GM10248 (cell line): ENCODE results near the gene XRCC5.

Experiments used
- CTCF ChIA-PET: fragments of 300-600 bp; sonication (Branson Sonifier 250); formaldehyde crosslinking; extraction: SDS; loops from one replicate; lab custom pipeline; 2021; ENCODE audit warnings: antibody characterized with exemption; lab: Yijun Ruan, JAX
- POLR2A ChIA-PET: fragments of 350-650 bp; sonication (Branson Sonifier 250); formaldehyde crosslinking; extraction: SDS; loops from one replicate; lab custom pipeline; 2020; ENCODE audit warnings: antibody characterized with exemption; lab: Yijun Ruan, JAX
- DNase-seq: peaks from one replicate; pipeline ENCODE4 v3.0.0; 2012; ENCODE audit errors: extremely low spot score
- TF ChIP-seq, protein P1 (sequence below): IDR thresholded peaks from 2 replicates; pipeline ENCODE4 v1.5.1; 2012; ENCODE audit warnings: mild to moderate bottlenecking, low read depth; ENCODE audit errors: extremely low read depth, missing control alignments, control extremely low read depth

XRCC5 gene

DNA sequence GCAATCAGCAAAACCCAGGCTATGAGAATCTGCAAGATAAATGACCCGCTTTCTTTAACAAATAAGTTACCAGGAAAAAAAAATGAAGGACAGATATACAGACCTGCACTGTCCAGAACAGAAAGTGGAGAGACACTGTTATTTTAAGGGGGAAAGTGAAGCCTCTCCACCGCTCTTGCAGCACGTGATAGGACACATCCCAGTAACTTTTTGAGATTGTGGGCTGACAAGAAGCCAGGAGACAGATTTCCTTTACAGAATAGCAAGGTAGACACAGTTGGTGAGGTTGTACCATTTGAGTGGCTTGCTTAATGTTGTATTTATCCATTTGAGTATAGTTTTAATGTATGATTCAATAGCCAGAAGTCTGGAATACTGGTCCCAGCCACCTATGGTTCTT, 14.4 kb upstream of the XRCC5 start:
- no peak for DNase-seq
- ChIA-PET POLR2A (no interaction called here), CTCF (interaction anchor here (1.2 to 3.7 kb wide), 7 partner anchors 10 to 71 kb away, joined by 4 to 17 read pairs (median 5); partner anchors contain the start of genes PECR, TMEM169 and XRCC5)
- TF ChIP-seq, protein P1, sequence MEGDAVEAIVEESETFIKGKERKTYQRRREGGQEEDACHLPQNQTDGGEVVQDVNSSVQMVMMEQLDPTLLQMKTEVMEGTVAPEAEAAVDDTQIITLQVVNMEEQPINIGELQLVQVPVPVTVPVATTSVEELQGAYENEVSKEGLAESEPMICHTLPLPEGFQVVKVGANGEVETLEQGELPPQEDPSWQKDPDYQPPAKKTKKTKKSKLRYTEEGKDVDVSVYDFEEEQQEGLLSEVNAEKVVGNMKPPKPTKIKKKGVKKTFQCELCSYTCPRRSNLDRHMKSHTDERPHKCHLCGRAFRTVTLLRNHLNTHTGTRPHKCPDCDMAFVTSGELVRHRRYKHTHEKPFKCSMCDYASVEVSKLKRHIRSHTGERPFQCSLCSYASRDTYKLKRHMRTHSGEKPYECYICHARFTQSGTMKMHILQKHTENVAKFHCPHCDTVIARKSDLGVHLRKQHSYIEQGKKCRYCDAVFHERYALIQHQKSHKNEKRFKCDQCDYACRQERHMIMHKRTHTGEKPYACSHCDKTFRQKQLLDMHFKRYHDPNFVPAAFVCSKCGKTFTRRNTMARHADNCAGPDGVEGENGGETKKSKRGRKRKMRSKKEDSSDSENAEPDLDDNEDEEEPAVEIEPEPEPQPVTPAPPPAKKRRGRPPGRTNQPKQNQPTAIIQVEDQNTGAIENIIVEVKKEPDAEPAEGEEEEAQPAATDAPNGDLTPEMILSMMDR: no peak

DNA sequence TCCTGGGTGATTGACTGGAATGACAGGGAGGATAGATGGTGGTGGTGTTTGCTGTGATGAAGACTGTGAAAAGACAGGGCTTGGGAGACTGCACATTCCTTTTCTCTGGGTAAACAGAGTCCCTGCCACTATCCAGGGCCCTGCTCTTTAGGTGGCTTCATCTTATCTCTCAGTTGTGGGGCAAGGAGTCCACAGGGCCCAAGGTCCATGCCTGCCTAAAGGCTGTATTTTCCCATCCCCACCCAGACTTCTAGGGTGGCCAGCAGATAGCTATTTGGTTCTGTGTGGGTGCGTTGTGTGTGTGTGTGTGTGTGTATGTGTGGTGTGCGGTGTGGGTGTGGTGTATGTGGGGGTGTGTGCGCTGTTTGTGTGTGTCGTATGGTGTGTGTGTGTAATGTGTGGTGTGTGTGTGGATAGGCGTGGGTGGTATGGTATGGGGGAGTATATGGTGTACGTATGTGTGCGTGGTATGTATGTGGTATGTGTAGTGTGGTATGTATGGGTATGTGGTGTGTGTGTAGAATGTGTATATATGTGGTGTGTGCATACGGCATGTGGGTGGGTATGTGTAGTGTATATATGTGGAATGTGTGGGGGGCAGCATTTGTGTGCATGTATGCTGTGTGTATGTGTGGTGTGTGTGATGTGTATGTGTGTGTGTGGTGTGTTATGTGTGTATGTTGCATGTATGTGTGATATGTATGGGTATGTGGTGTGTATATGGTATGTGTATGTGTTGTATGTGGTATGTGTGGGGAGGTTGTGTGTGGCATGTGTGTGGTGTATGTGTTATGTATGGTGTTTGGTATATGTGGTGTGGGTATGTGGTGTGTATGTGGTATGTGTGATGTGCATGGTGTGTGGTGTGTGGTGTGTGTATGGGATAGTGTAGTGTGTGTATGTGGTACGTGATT, 10.5 kb upstream of the XRCC5 start:
- ChIA-PET CTCF (no interaction called here), POLR2A (no interaction called here)
- DNase-seq: no peak
- TF ChIP-seq, protein P1: no peak

DNA sequence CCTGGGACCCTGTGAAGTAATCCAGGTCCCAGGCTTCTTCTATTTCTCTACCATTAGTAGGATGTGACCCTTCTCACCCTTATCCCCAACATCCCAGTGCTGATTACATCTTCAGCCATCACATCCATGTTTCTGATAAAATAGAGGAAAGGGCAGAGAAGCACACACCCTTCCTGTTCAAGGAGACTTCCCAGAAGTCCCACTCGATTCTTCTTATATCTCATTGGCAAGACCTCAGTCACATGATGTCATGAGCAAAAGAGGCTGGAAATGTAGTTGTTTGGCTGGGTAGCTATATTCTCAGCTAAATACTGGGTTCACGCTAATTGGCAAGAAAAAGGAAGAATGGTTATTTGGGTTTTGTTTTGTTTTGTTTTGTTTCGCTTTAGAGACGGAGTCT, 8.0 kb upstream of the XRCC5 start:
- POLR2A ChIA-PET: no interaction called here
- no peak for DNase-seq
- TF ChIP-seq, protein P1: no peak
- CTCF ChIA-PET: interaction anchor here (0.8 to 3.0 kb wide), 4 partner anchors 9 to 43 kb away, joined by 3 to 10 read pairs (median 8); no protein-coding TSS in a partner anchor

DNA sequence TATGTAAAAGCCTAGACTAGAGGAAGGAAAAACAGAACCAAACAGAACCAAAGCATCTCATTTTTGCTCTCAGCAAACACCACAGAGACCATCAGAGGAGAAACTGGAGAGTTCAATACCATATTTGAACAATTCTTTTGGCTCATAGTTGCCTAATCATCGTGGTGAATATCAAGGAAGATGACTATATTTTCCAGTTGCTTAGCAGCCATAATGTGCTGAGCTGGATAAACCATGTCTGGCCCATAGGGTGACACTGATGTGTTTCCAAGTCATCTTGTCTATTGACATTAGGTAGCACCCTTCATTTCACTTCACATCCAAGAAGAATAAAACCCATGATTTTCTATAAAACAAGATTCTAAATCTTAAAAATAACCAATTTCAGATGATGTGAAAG, 5.9 kb upstream of the XRCC5 start:
- ChIA-PET CTCF (interaction anchor here (1.4 to 3.0 kb wide), 5 partner anchors 10 to 80 kb away, joined by 4 to 17 read pairs (median 6); no protein-coding TSS in a partner anchor), POLR2A (no interaction called here)
- DNase-seq: no peak
- TF ChIP-seq, protein P1: no peak

DNA sequence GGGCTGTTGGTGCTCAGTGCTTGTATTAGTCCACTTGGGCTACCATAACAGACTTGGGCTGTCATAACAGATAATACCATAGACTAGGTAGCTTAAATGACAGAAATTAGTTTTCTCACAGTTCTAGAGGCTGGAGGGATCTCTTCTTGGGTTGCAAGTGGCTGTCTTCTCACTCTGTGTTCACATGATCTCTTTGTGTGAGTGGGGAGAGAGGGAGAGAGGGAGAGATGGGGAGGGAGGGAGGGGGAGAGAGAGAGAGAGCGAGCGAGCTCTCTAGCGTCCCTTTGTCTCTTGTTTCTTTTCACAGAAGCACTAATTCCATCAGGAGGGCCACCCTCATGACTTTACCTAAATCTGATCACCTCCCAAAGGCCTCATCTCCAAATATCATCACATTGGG, 4.5 kb upstream of the XRCC5 start:
- POLR2A ChIA-PET: no interaction called here
- TF ChIP-seq, protein P1: no peak
- CTCF ChIA-PET: interaction anchor here (1.4 to 3.0 kb wide), 6 partner anchors 9 to 81 kb away, joined by 3 to 17 read pairs (median 6); no protein-coding TSS in a partner anchor
- no peak for DNase-seq

DNA sequence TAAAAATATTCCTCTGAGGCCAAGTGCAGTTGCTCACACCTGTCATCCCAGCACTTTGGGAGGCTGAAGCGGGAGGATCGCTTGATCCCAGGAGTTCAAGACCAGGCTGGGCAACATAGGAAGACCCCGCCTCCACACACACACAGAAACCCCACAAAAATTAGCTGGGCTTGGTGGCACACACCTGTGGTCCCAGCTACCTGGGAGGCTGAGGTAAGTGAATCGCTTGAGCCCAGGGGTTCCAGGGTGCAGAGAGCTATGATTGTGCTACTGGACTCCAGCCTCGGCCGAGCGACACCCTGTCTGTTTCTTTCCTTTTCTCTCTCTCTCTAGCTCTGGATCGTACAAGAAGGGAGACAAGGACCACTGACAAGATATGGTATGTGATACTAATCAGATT, 1.8 kb upstream of the XRCC5 start:
- TF ChIP-seq, protein P1: no peak
- ChIA-PET POLR2A (interaction anchor here (0.7 kb wide), 1 partner anchor 530 kb away, joined by 5 read pairs; no protein-coding TSS in a partner anchor), CTCF (interaction anchor here (0.9 to 2.3 kb wide), 9 partner anchors 12 to 114 kb away, joined by 3 to 7 read pairs (median 3); no protein-coding TSS in a partner anchor)
- DNase-seq: no peak
